ENCODE measurements around the gene SBNO1.
A peak's percentile ranks its signal among the peaks of the same experiment; 100 is the strongest.
"Not testable (repeated sequence)": the region's sequence is repeated elsewhere in the genome, so short reads cannot be mapped to it uniquely, and the experiment has no call there.

The SBNO1 gene

GRCh38 chr12:123382684-123383083 is 18.0 kb upstream of the SBNO1 start:
- peaks cover 13% of the 10 kb centered on the region for H3K4me1 ChIP-seq (ENCODE audit: control insufficient read depth, low read length)
- H3K9me2 ChIP-seq (replicated peaks; ENCODE audit: control insufficient read depth, low read length): no peaks in the 10 kb centered on the region
- H3K27me3 ChIP-seq (ENCODE audit: control insufficient read depth, low read length): no peaks in the 10 kb centered on the region; the same call in 1 of the 2 replicates
- no peaks in the 10 kb centered on the region for H3K9me3 ChIP-seq (ENCODE audit: control insufficient read depth, insufficient read depth, low read length)
- peaks cover 34% of the 10 kb centered on the region for H3K79me2 ChIP-seq (ENCODE audit: control insufficient read depth, low read length)
- H3K4me3 ChIP-seq (ENCODE audit: low read length): no peak overlapping the region
- no peaks in the 10 kb centered on the region; the same call in 1 of the 2 replicates for H3K36me3 ChIP-seq (ENCODE audit: control insufficient read depth, low read length)
- no peaks in the 10 kb centered on the region for H4K20me1 ChIP-seq (ENCODE audit: control insufficient read depth, insufficient read depth, low read depth, low read length)
- H3F3A ChIP-seq (ENCODE audit: control insufficient read depth, insufficient read depth): peaks cover 3% of the 10 kb centered on the region
- peak overlapping the region; percentile 99; the same call in 1 of the 2 replicates for H3K4me2 ChIP-seq (ENCODE audit: low read length)
- H3K27ac ChIP-seq (ENCODE audit: low read depth, low read length): no peak overlapping the region
- TF ChIP-seq CTCF (IDR thresholded peaks at IDR 0.05; ENCODE audit: low read depth, low read length, poor library complexity, severe bottlenecking) (no peak), EZH2phosphoT487 (IDR thresholded peaks at IDR 0.05; ENCODE audit: borderline replicate concordance, low read length) (no peak)

GRCh38 chr12:123379391-123379790 is 14.7 kb upstream of the SBNO1 start:
- no peak for TF ChIP-seq CTCF (IDR thresholded peaks at IDR 0.05; ENCODE audit: low read depth, low read length, poor library complexity, severe bottlenecking)
- no peak for TF ChIP-seq EZH2phosphoT487 (IDR thresholded peaks at IDR 0.05; ENCODE audit: borderline replicate concordance, low read length)
- Histone ChIP-seq H3K36me3 (ENCODE audit: control insufficient read depth, low read length) (no peaks in the 10 kb centered on the region; the same call in 1 of the 2 replicates), H3K4me2 (ENCODE audit: low read length) (no peak overlapping the region), H4K20me1 (ENCODE audit: control insufficient read depth, insufficient read depth, low read depth, low read length) (no peaks in the 10 kb centered on the region), H3K79me2 (ENCODE audit: control insufficient read depth, low read length) (peaks cover 4% of the 10 kb centered on the region), H3K9me3 (ENCODE audit: control insufficient read depth, insufficient read depth, low read length) (no peaks in the 10 kb centered on the region), H3K4me1 (ENCODE audit: control insufficient read depth, low read length) (no peaks in the 10 kb centered on the region), H3F3A (ENCODE audit: control insufficient read depth, insufficient read depth) (no peaks in the 10 kb centered on the region; the same call in 1 of the 2 replicates), H3K9me2 (replicated peaks; ENCODE audit: control insufficient read depth, low read length) (no peaks in the 10 kb centered on the region), H3K4me3 (ENCODE audit: low read length) (no peak overlapping the region), H3K27me3 (ENCODE audit: control insufficient read depth, low read length) (no peaks in the 10 kb centered on the region), H3K27ac (ENCODE audit: low read depth, low read length) (no peak overlapping the region)

- not testable (repeated sequence) for H3K27ac ChIP-seq (ENCODE audit: low read depth, low read length); H3K27me3 ChIP-seq (ENCODE audit: control insufficient read depth, low read length); H3K4me2 ChIP-seq (ENCODE audit: low read length); H4K20me1 ChIP-seq (ENCODE audit: control insufficient read depth, insufficient read depth, low read depth, low read length); H3K4me1 ChIP-seq (ENCODE audit: control insufficient read depth, low read length); H3K4me3 ChIP-seq (ENCODE audit: low read length); H3K36me3 ChIP-seq (ENCODE audit: control insufficient read depth, low read length); H3F3A ChIP-seq (ENCODE audit: control insufficient read depth, insufficient read depth); H3K79me2 ChIP-seq (ENCODE audit: control insufficient read depth, low read length); H3K9me2 ChIP-seq (replicated peaks; ENCODE audit: control insufficient read depth, low read length); H3K9me3 ChIP-seq (ENCODE audit: control insufficient read depth, insufficient read depth, low read length)
Measured at GRCh38 chr12:123372415-123372814, 7.8 kb upstream of the SBNO1 start.

GRCh38 chr12:123371667-123372368 is 7.2 kb upstream of the SBNO1 start:
- not testable (repeated sequence) for H3K4me3 ChIP-seq (ENCODE audit: low read length); H3K9me3 ChIP-seq (ENCODE audit: control insufficient read depth, insufficient read depth, low read length); H3K4me1 ChIP-seq (ENCODE audit: control insufficient read depth, low read length); H3K27me3 ChIP-seq (ENCODE audit: control insufficient read depth, low read length); H4K20me1 ChIP-seq (ENCODE audit: control insufficient read depth, insufficient read depth, low read depth, low read length); H3K36me3 ChIP-seq (ENCODE audit: control insufficient read depth, low read length); H3K4me2 ChIP-seq (ENCODE audit: low read length); H3K9me2 ChIP-seq (replicated peaks; ENCODE audit: control insufficient read depth, low read length); H3K79me2 ChIP-seq (ENCODE audit: control insufficient read depth, low read length); H3K27ac ChIP-seq (ENCODE audit: low read depth, low read length); H3F3A ChIP-seq (ENCODE audit: control insufficient read depth, insufficient read depth)

All from DOHH2 (cell line).